K562 (cell line): Measurements from ENCODE around the gene ZNF514. TPM values are rescaled to one million over a fixed set of nuclear protein-coding genes. Genes with fewer than 3 reads are reported as not detected.
A peak's percentile ranks its signal among the peaks of the same experiment; 100 is the strongest.

ENCODE experiments used
- CBX3 ChIP-seq, 2 experiments: IDR thresholded peaks; 1 replicate in 1 of 2; 2 replicates in 1 of 2; pipeline ENCODE4 v1.6.1; 2012; ENCODE audit warnings: inconsistent platforms in 2 of 2, low read length in 2 of 2, borderline replicate concordance in 1 of 2, control low read depth in 1 of 2
- CREM ChIP-seq: IDR thresholded peaks from 2 replicates; pipeline ENCODE4 v1.6.1; 2014; ENCODE audit warnings: antibody characterized with exemption, low read depth
- GABPA ChIP-seq: fragments of 200-800 bp; sonication (Bioruptor generic); conservative IDR thresholded peaks from 2 replicates; pipeline ENCODE4 v1.6.1; 2016; ENCODE audit warnings: low read depth, missing genetic modification characterization, missing compliant biosample characterization
- HMGN3 ChIP-seq: IDR thresholded peaks from 2 replicates; pipeline ENCODE4 v1.6.1; 2011; ENCODE audit warnings: borderline replicate concordance, low read depth, mild to moderate bottlenecking, mixed read lengths, low read length; ENCODE audit not compliant: insufficient read length; ENCODE audit errors: extremely low read depth
- JUND ChIP-seq, 2 experiments: IDR thresholded peaks; 2 replicates in 1 of 2; 3 replicates in 1 of 2; pipeline ENCODE4 v1.6.1; 2011; ENCODE audit warnings: borderline replicate concordance in 2 of 2, low read depth in 2 of 2, low read length in 2 of 2, improper control_type of control experiment in 1 of 2, missing biosample characterization in 1 of 2, missing genetic modification characterization in 1 of 2, missing genetic modification reagents in 1 of 2
- NR2C1 ChIP-seq, 2 experiments: fragments of 450-650 bp; IDR thresholded peaks; 2 replicates each; pipeline ENCODE4 v1.6.1; 2017; ENCODE audit warnings: mild to moderate bottlenecking in 2 of 2, antibody characterized with exemption in 1 of 2, inconsistent platforms in 1 of 2, missing compliant biosample characterization in 1 of 2, missing genetic modification characterization in 1 of 2
- NR3C1 ChIP-seq: sonication (generic); formaldehyde crosslinking; IDR thresholded peaks from 2 replicates; pipeline ENCODE4 v1.8.1; 2022; ENCODE audit warnings: missing genetic modification reagents
- PCBP1 ChIP-seq: fragments of 200-400 bp; formaldehyde crosslinking; IDR thresholded peaks from 2 replicates; pipeline ENCODE4 v1.6.1; 2018; ENCODE audit warnings: mild to moderate bottlenecking, low read depth, low read length; ENCODE audit not compliant: poor library complexity, severe bottlenecking
- POLR3G ChIP-seq: IDR thresholded peaks from 2 replicates; pipeline ENCODE4 v1.6.1; 2011; ENCODE audit not compliant: insufficient read length, insufficient replicate concordance; ENCODE audit errors: extremely low read depth
- SAFB ChIP-seq: fragments of 200-400 bp; formaldehyde crosslinking; IDR thresholded peaks from 2 replicates; pipeline ENCODE4 v1.6.1; 2017; ENCODE audit warnings: low read depth, low read length, borderline replicate concordance
- SAP30 ChIP-seq: fragments of 200-600 bp; sonication (generic); IDR thresholded peaks from 2 replicates; pipeline ENCODE4 v1.6.1; 2012; ENCODE audit warnings: borderline replicate concordance, low read depth, mild to moderate bottlenecking, moderate library complexity, low read length, control low read depth, inconsistent platforms; ENCODE audit not compliant: insufficient read depth, poor library complexity, severe bottlenecking
- ZEB2 ChIP-seq: fragments of 450-650 bp; IDR thresholded peaks from 2 replicates; pipeline ENCODE4 v1.6.1; 2016
- ZFP30 ChIP-seq: fragments of 250-450 bp; sonication (Bioruptor Pico); IDR thresholded peaks from 2 replicates; pipeline ENCODE4 v1.8.0; 2022; ENCODE audit warnings: moderate library complexity, mild to moderate bottlenecking, inconsistent platforms, borderline replicate concordance
- ZNF232 ChIP-seq: sonication (generic); formaldehyde crosslinking; IDR thresholded peaks from 2 replicates; pipeline ENCODE4 v1.8.0; 2022; ENCODE audit warnings: mild to moderate bottlenecking, missing genetic modification reagents
- ZNF75A ChIP-seq: fragments of 450-650 bp; formaldehyde crosslinking; IDR thresholded peaks from 2 replicates; pipeline ENCODE4 v1.4.0; 2020; ENCODE audit warnings: mild to moderate bottlenecking
- ZNF76 ChIP-seq: fragments of 250-450 bp; sonication (Bioruptor Pico); IDR thresholded peaks from 2 replicates; pipeline ENCODE4 v1.4.0; 2020; ENCODE audit warnings: mild to moderate bottlenecking, moderate library complexity, borderline replicate concordance
- polyA plus RNA-seq, 8 experiments: library from polyadenylated mRNA; depleted of rRNA in 4 of 8; stranded (reverse) in 5 of 8; unstranded in 3 of 8; fragments of >200 nt; fragmentation: Nextera tagmentation in 2 of 8; fragmentation: Illumina TruSeq in 1 of 8; extraction: Ambion mirVana in 2 of 8; extraction: Trizol in 1 of 8; gene quantifications; 2 replicates each; pipeline versions ENCODE4 v1.2.1 to v1.2.3, GENCODE V29; 2011 to 2014; ENCODE audit warnings: inconsistent platforms in 1 of 8, missing spikeins in 1 of 8
- total RNA-seq, 7 experiments: library from RNA; depleted of rRNA in 6 of 7; stranded (reverse); fragments of >200 nt in 6 of 7; fragmentation: Illumina TruSeq in 2 of 7; extraction: Trizol in 2 of 7; gene quantifications; 2 replicates each; pipeline versions ENCODE4 v1.2.1 to v1.2.3, GENCODE V29; 2011 to 2021; ENCODE audit warnings: low replicate concordance in 1 of 7
- TF ChIP-seq, protein P1 (sequence below): fragments of 200-800 bp; sonication (Bioruptor generic); IDR thresholded peaks from 2 replicates; pipeline ENCODE4 v1.6.1; 2017; ENCODE audit warnings: missing genetic modification characterization, missing compliant biosample characterization
- TF ChIP-seq, protein P2 (sequence below): sonication (generic); formaldehyde crosslinking; IDR thresholded peaks from 2 replicates; pipeline ENCODE4 v1.8.1; 2023; ENCODE audit warnings: mild to moderate bottlenecking, missing genetic modification reagents
- TF ChIP-seq, protein P3 (sequence below): fragments of 250-450 bp; sonication (Bioruptor Pico); IDR thresholded peaks from 2 replicates; pipeline ENCODE4 v1.5.0; 2022; ENCODE audit warnings: mild to moderate bottlenecking
- TF ChIP-seq, protein P4 (sequence below), 3 experiments: IDR thresholded peaks in 2 of 3; conservative IDR thresholded peaks in 1 of 3; 2 replicates each; pipeline ENCODE4 v1.5.1; 2011 to 2012; ENCODE audit warnings: low read length in 3 of 3, mild to moderate bottlenecking in 3 of 3, control low read depth in 2 of 3, improper control_type of control experiment in 1 of 3, inconsistent platforms in 1 of 3, low read depth in 1 of 3, mixed read lengths in 1 of 3, moderate library complexity in 1 of 3; ENCODE audit not compliant: insufficient read depth in 2 of 3

Gene ZNF514
- total and polyA plus RNA-seq, 9 of the 15 experiments (the other 6 are each of a cell fraction or from before 2014, with no cell fraction given), result 7.5 to 17.7 (median 11.4) TPM

DNA sequence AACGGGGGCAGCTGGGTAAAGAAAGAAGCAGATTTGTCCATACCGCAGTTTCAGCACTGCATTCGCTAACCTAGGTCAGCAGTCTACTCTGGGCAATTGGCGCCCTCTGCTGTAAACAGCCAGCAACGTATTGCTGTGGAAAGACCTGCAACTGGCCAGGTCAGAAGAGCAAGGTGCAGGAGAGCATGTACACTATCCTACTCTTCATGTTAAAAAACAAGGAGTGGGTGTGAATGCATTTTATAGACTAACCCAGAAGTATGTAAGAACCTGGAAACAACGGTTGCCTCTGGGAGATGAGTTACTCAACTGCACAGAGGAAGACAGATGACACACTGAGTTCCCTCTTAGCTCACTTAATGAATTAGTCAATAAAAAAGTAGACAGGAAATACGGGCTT lies 44.2 kb downstream of the ZNF514 start (continued):
- TF ChIP-seq ZFP30 (no peak), SAP30 (no peak), ZNF76 (CRISPR knock-in tag) (no peak), CBX3 (IDR thresholded peaks at IDR 0.05; ENCODE audit: borderline replicate concordance in 1 of 2, low read length in 2 of 2) (peak in 1 of 2 experiments; percentile 45; a peak in 1 of 3 replicates), POLR3G (no peak), ZEB2 (no peak), NR2C1 (IDR thresholded peaks at IDR 0.05) (no peak), NR2C1 (tag; IDR thresholded peaks at IDR 0.05) (no peak), ZNF232 (no peak), NR3C1 (CRISPR knock-in tag) (no peak), CREM (0 out of 2 replicates have a peak, but pooled peaks have one; percentile 24), SAFB (no peak), HMGN3 (no peak), ZNF75A (no peak), PCBP1 (no peak), JUND (IDR thresholded peaks at IDR 0.05; ENCODE audit: borderline replicate concordance, low read depth, low read length) (no peak), JUND (tag; IDR thresholded peaks at IDR 0.05; ENCODE audit: borderline replicate concordance, low read depth, low read length) (no peak), GABPA (no peak)
- TF ChIP-seq, protein P1, sequence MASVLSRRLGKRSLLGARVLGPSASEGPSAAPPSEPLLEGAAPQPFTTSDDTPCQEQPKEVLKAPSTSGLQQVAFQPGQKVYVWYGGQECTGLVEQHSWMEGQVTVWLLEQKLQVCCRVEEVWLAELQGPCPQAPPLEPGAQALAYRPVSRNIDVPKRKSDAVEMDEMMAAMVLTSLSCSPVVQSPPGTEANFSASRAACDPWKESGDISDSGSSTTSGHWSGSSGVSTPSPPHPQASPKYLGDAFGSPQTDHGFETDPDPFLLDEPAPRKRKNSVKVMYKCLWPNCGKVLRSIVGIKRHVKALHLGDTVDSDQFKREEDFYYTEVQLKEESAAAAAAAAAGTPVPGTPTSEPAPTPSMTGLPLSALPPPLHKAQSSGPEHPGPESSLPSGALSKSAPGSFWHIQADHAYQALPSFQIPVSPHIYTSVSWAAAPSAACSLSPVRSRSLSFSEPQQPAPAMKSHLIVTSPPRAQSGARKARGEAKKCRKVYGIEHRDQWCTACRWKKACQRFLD (CRISPR knock-in tag), result no peak
- TF ChIP-seq, protein P2, sequence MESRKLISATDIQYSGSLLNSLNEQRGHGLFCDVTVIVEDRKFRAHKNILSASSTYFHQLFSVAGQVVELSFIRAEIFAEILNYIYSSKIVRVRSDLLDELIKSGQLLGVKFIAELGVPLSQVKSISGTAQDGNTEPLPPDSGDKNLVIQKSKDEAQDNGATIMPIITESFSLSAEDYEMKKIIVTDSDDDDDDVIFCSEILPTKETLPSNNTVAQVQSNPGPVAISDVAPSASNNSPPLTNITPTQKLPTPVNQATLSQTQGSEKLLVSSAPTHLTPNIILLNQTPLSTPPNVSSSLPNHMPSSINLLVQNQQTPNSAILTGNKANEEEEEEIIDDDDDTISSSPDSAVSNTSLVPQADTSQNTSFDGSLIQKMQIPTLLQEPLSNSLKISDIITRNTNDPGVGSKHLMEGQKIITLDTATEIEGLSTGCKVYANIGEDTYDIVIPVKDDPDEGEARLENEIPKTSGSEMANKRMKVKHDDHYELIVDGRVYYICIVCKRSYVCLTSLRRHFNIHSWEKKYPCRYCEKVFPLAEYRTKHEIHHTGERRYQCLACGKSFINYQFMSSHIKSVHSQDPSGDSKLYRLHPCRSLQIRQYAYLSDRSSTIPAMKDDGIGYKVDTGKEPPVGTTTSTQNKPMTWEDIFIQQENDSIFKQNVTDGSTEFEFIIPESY (CRISPR knock-in tag), result peak; percentile 98
- TF ChIP-seq, protein P3, sequence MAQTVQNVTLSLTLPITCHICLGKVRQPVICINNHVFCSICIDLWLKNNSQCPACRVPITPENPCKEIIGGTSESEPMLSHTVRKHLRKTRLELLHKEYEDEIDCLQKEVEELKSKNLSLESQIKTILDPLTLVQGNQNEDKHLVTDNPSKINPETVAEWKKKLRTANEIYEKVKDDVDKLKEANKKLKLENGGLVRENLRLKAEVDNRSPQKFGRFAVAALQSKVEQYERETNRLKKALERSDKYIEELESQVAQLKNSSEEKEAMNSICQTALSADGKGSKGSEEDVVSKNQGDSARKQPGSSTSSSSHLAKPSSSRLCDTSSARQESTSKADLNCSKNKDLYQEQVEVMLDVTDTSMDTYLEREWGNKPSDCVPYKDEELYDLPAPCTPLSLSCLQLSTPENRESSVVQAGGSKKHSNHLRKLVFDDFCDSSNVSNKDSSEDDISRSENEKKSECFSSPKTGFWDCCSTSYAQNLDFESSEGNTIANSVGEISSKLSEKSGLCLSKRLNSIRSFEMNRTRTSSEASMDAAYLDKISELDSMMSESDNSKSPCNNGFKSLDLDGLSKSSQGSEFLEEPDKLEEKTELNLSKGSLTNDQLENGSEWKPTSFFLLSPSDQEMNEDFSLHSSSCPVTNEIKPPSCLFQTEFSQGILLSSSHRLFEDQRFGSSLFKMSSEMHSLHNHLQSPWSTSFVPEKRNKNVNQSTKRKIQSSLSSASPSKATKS (CRISPR knock-in tag), result no peak
- TF ChIP-seq, protein P4, sequence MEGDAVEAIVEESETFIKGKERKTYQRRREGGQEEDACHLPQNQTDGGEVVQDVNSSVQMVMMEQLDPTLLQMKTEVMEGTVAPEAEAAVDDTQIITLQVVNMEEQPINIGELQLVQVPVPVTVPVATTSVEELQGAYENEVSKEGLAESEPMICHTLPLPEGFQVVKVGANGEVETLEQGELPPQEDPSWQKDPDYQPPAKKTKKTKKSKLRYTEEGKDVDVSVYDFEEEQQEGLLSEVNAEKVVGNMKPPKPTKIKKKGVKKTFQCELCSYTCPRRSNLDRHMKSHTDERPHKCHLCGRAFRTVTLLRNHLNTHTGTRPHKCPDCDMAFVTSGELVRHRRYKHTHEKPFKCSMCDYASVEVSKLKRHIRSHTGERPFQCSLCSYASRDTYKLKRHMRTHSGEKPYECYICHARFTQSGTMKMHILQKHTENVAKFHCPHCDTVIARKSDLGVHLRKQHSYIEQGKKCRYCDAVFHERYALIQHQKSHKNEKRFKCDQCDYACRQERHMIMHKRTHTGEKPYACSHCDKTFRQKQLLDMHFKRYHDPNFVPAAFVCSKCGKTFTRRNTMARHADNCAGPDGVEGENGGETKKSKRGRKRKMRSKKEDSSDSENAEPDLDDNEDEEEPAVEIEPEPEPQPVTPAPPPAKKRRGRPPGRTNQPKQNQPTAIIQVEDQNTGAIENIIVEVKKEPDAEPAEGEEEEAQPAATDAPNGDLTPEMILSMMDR (IDR thresholded peaks at IDR 0.05 in 2 of 3, conservative IDR thresholded peaks at IDR 0.05 in 1 of 3; ENCODE audit: insufficient read depth in 2 of 3, low read depth in 1 of 3, low read length in 3 of 3), result peak; percentile 70 to 75 (median 75)
